ENCODE measurements around the gene ZIC1.

ZIC1 gene

DNA sequence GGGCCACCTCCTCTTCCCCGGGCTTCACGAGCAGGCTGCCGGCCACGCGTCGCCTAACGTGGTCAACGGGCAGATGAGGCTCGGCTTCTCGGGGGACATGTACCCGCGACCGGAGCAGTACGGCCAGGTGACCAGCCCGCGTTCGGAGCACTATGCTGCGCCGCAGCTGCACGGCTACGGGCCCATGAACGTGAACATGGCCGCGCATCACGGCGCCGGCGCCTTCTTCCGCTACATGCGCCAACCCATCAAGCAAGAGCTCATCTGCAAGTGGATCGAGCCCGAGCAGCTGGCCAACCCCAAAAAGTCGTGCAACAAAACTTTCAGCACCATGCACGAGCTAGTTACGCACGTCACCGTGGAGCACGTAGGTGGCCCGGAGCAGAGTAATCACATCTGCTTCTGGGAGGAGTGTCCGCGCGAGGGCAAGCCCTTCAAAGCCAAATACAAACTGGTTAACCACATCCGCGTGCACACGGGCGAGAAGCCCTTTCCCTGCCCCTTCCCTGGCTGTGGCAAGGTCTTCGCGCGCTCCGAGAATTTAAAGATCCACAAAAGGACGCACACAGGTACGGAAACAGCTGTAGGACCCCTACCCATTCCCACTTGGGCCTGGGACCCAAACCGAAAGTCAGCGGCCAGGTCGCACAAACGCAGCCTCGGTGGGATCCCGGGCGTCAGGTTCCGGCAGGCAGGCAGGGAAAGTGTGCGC, 1.5 kb downstream of the ZIC1 start:
- TF ChIP-seq, protein P1, sequence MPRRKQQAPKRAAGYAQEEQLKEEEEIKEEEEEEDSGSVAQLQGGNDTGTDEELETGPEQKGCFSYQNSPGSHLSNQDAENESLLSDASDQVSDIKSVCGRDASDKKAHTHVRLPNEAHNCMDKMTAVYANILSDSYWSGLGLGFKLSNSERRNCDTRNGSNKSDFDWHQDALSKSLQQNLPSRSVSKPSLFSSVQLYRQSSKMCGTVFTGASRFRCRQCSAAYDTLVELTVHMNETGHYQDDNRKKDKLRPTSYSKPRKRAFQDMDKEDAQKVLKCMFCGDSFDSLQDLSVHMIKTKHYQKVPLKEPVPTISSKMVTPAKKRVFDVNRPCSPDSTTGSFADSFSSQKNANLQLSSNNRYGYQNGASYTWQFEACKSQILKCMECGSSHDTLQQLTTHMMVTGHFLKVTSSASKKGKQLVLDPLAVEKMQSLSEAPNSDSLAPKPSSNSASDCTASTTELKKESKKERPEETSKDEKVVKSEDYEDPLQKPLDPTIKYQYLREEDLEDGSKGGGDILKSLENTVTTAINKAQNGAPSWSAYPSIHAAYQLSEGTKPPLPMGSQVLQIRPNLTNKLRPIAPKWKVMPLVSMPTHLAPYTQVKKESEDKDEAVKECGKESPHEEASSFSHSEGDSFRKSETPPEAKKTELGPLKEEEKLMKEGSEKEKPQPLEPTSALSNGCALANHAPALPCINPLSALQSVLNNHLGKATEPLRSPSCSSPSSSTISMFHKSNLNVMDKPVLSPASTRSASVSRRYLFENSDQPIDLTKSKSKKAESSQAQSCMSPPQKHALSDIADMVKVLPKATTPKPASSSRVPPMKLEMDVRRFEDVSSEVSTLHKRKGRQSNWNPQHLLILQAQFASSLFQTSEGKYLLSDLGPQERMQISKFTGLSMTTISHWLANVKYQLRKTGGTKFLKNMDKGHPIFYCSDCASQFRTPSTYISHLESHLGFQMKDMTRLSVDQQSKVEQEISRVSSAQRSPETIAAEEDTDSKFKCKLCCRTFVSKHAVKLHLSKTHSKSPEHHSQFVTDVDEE (CRISPR knock-in tag; IDR thresholded peaks at IDR 0.05), result no peak
- TF ChIP-seq TCF4 (CRISPR knock-in tag; IDR thresholded peaks at IDR 0.05; ENCODE audit: borderline replicate concordance), result no peak
- no peak for TF ChIP-seq OSR1 (CRISPR knock-in tag; IDR thresholded peaks at IDR 0.05)
- TF ChIP-seq GLIS3 (CRISPR knock-in tag; IDR thresholded peaks at IDR 0.05), result no peak
- no peak for TF ChIP-seq SNAI2 (CRISPR knock-in tag; IDR thresholded peaks at IDR 0.05)
- no peak for ATAC-seq

DNA sequence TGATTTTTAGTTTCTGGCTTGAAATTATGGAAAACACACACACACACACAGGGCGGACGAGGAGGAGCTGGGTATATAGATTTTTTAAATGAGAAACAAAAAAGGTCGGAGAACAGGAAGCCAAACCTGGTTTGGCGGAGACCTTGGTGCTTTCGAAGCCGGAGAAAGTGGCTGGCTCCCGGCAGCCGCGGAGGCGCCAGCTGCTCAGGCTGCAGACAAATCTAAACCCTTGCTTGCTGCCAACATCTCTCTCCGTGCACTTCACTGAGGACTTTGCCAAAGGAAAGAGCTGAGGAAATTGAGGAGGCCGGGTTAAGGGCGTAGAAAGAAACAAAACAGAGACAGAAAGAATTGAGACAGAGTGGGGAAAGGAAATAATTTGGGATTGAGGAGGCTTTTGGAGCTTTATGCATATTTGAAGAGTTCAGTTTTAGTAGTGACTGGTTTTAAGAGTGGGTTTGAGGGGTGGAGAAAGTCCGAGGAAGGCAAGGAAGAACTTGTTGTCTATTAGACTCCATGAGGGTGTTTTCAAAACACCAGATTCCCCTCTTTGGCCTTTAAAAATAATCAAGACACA, 2.2 kb downstream of the ZIC1 start:
- ATAC-seq, result no peak
- TF ChIP-seq PPARA (CRISPR knock-in tag; IDR thresholded peaks at IDR 0.05; ENCODE audit: borderline replicate concordance), result no peak
- TF ChIP-seq, protein P1 (CRISPR knock-in tag; IDR thresholded peaks at IDR 0.05), result no peak
- no peak for TF ChIP-seq SNAI2 (CRISPR knock-in tag; IDR thresholded peaks at IDR 0.05)

DNA sequence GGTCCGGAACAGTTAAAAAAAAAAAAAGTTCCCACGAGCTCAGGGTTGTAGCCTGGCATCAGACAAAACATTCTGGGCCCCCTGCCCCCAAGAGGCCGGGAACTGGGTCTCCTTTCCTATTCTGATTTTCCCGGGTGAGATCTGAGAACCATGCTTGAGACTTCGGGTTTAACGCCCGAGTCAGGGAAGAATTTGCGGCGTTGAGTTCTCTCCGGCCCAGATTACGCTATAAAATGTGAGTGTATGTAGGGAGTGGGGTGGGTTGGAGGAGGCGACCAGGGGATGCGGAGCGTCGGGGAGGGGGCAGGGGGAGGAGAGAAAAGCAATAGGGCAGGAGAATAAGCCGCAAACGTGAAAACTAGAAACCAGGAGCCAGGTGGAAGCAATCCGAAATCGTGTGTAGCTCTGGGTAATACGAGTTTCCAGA, 2.7 kb downstream of the ZIC1 start:
- TF ChIP-seq, protein P2, sequence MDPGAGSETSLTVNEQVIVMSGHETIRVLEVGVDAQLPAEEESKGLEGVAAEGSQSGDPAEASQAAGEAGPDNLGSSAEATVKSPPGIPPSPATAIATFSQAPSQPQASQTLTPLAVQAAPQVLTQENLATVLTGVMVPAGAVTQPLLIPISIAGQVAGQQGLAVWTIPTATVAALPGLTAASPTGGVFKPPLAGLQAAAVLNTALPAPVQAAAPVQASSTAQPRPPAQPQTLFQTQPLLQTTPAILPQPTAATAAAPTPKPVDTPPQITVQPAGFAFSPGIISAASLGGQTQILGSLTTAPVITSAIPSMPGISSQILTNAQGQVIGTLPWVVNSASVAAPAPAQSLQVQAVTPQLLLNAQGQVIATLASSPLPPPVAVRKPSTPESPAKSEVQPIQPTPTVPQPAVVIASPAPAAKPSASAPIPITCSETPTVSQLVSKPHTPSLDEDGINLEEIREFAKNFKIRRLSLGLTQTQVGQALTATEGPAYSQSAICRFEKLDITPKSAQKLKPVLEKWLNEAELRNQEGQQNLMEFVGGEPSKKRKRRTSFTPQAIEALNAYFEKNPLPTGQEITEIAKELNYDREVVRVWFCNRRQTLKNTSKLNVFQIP (CRISPR knock-in tag; IDR thresholded peaks at IDR 0.05; ENCODE audit: borderline replicate concordance, low read depth), result no peak
- no peak for TF ChIP-seq SNAI2 (CRISPR knock-in tag; IDR thresholded peaks at IDR 0.05)
- no peak for TF ChIP-seq CSDC2 (CRISPR knock-in tag; IDR thresholded peaks at IDR 0.05)
- no peak for TF ChIP-seq ZC3H10 (CRISPR knock-in tag; IDR thresholded peaks at IDR 0.05)
- TF ChIP-seq ISL1 (CRISPR knock-in tag; IDR thresholded peaks at IDR 0.05), result no peak
- TF ChIP-seq TOX (CRISPR knock-in tag; IDR thresholded peaks at IDR 0.05; ENCODE audit: borderline replicate concordance), result no peak
- no peak for TF ChIP-seq ZNF8 (CRISPR knock-in tag; IDR thresholded peaks at IDR 0.05)
- no peak for TF ChIP-seq GLIS3 (CRISPR knock-in tag; IDR thresholded peaks at IDR 0.05)
- TF ChIP-seq, protein P3, sequence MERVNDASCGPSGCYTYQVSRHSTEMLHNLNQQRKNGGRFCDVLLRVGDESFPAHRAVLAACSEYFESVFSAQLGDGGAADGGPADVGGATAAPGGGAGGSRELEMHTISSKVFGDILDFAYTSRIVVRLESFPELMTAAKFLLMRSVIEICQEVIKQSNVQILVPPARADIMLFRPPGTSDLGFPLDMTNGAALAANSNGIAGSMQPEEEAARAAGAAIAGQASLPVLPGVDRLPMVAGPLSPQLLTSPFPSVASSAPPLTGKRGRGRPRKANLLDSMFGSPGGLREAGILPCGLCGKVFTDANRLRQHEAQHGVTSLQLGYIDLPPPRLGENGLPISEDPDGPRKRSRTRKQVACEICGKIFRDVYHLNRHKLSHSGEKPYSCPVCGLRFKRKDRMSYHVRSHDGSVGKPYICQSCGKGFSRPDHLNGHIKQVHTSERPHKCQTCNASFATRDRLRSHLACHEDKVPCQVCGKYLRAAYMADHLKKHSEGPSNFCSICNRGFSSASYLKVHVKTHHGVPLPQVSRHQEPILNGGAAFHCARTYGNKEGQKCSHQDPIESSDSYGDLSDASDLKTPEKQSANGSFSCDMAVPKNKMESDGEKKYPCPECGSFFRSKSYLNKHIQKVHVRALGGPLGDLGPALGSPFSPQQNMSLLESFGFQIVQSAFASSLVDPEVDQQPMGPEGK (CRISPR knock-in tag; IDR thresholded peaks at IDR 0.05; ENCODE audit: borderline replicate concordance), result no peak
- no peak for TF ChIP-seq PPARA (CRISPR knock-in tag; IDR thresholded peaks at IDR 0.05; ENCODE audit: borderline replicate concordance)
- no peak for ATAC-seq

DNA sequence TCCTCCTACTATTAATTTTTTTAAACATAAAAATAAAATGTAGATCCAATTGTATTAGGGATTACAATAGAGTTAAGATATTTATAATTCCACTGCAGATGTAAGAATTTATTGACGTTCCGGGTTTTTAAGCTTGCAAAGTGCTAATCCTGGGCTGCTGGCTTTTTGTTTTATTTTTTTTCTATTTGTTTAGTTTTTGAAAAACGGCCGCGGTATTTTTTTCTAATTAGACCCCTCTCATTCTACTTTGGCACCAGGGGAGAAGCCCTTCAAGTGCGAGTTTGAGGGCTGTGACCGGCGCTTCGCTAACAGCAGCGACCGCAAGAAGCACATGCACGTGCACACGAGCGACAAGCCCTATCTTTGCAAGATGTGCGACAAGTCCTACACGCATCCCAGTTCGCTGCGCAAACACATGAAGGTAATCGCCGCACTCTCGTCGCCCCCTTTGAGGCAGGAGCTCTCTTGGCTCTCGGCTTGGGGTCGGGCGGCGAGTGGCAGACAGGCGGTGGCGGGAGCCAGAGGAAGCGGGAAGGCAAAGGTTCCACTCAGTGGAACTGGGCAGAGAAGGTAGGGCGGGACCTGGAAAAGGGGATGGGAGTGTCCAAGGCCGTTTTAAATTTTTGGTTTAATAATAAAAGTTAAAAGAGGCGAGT, 3.2 kb downstream of the ZIC1 start:
- no peak for ATAC-seq
- TF ChIP-seq GLIS3 (CRISPR knock-in tag; IDR thresholded peaks at IDR 0.05) (no peak), ZC3H10 (CRISPR knock-in tag; IDR thresholded peaks at IDR 0.05) (no peak), ISL1 (CRISPR knock-in tag; IDR thresholded peaks at IDR 0.05) (no peak), OSR1 (CRISPR knock-in tag; IDR thresholded peaks at IDR 0.05) (no peak), ZNF565 (CRISPR knock-in tag; conservative IDR thresholded peaks at IDR 0.05; ENCODE audit: low read depth) (no peak), TCF4 (CRISPR knock-in tag; IDR thresholded peaks at IDR 0.05; ENCODE audit: borderline replicate concordance) (no peak), ARNTL (CRISPR knock-in tag; IDR thresholded peaks at IDR 0.05; ENCODE audit: borderline replicate concordance, low read depth) (no peak)
- TF ChIP-seq, protein P1 (CRISPR knock-in tag; IDR thresholded peaks at IDR 0.05), result no peak
